Colon (tissue), 2 donors: ENCODE data around the gene CEBPA.
"Not testable (repeated sequence)": the region's sequence is repeated elsewhere in the genome, so short reads cannot be mapped to it uniquely, and the experiment has no call there.

Experiments
- FAIRE-seq: peaks from 2 replicates; lab custom pipeline; 2012; peaks lifted over from hg19 to GRCh38; lab: Jason Lieb, UNC
- donor health status: control.
- donor health status: control.

The CEBPA gene

DNA sequence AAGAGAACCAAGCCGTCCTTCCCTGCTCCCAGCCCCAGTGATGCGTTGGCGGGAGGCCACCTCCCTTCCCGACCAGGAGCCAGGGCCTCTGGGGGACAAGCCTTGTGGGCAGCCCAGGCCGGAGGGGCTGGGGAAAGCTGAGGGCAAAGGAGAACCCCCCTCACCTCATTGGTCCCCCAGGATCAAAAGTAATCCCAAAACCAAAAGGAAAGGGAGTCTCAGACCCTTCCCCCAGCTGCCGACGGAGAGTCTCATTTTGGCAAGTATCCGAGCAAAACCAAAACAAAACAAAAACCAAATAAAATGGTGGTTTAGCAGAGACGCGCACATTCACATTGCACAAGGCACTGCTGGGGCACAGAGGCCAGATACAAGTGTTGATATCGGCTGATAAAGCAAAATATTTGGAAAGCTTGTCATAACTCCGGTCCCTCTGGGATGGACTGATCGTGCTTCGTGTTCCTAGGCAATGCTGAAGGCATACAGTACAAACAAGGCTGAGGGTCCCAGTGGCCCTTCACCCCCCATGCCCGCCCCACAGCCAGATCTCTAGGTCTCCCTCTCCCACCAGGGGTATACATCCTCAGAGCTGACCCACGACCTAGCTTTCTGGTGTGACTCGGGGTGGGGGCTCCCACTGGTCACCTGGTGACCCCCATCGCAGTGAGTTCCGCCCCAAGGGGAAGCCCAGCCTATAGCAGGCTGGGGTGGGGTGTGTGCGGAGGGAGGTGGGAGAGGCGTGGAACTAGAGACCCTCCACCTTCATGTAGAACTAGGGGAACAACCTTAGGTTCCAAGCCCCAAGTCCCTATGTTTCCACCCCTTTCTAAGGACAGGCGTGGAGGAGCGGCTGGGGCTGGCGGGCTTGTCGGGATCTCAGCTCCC, 2.1 kb downstream of the CEBPA start:
- FAIRE-seq, result no peak

- no peak for FAIRE-seq
Observed at GRCh38 chr19:33299051-33299688, 3.2 kb downstream of the CEBPA start.

GRCh38 chr19:33298146-33298911, 4.0 kb downstream of the CEBPA start:
- FAIRE-seq, result no peak

DNA sequence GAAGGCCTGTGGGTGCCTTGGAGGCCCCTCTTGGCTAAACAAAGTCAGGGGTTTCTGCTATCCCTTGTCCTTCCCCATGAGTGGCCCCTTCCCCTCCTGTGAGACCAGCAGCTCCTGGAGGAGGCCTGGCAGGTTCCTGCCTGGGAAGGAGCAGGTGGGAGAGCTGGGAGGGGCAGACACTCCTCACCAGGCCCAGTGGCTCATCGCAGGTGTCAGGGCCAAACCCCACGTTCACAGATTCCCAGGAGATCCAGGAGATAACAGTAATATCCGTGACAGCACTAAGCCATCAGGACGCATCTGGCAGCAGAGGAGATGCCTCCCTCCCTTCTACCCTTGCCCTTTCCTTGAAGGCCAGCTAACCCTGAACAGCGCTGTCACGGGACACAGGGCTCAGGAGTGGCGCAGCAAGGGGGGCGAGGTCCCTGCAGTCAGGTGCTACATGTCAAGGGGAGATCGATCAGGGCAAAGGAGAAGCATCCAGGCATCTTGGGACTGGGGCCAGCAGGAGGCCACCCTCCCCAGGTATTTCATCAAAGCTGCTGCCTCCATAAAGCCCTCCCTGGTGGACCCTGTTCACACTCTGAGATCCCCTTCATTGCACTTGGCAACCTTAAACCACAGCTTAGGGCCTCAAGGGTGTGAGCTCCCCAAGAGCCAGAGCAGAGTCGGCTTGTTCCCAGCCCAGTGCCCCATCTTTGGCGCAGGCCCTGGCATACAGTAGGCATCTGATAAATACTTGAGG, 4.8 kb downstream of the CEBPA start:
- FAIRE-seq, result no peak

DNA sequence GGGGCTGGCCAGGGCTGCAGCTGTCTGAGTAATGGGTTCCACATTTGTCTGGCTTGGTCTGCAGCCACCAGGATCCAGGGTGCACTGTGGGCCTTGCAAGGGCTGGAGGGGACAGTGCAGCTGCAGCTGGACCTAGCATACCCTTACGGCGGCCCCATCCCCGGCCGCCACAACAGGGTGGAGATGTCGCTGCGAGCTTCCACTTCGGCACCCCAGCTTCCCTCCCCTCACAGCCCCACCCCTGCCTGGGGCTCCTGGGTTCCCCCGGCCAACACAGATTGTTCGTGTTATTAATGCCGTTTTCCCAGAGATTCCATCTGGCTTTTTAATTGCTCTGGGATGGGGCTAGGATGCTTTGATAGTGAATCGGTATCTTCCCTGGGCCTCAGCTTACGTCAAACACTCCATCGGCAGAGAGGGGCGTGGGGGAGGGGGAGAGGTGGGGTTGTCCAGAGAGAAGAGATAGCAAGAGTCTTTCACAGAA, 5.8 kb downstream of the CEBPA start:
- FAIRE-seq, result no peak

DNA sequence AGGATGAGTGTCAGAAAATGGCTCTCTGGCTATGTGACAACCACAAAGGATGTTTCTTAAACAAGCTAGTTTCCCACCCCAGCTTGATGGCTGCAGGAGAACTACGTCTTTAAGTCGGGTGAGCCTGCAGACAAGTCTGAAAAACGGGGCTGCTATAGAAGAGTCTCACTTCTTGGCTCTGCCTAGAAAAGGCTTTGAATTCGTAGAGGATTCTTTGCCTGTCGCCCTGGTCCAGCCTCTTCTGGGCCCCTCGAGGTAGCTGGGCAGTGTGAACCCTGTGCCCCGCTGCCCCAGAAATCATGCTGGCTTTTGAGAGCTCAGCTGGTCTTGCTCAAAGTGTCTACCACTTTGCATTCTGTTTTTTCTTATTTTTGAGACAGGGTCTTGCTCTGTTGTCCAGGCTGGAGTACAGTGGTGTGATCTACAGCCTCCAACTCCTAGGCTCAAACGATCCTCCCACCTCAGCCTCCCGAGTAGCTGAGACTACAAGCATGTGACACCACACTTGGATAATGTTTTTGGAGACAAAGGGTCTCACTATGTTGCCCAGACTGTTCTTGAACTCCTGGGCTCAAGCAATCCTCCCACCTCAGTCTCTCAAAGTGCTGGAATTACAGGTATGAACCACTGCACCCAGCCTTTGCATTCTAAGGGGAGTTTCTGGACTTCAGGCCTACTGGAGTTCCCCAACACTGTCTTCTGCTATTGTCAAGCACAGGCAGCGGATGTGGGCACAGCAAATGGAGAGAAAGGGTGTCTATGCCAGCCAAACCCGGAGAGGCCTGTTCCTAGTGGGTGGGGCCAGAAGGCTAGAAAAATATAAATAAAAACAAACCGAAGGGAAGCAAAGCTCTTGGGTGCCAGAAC, 6.5 kb downstream of the CEBPA start:
- no peak for FAIRE-seq

- not testable (repeated sequence) for FAIRE-seq
Observed at GRCh38 chr19:33295046-33295445, 7.3 kb downstream of the CEBPA start.

GRCh38 chr19:33294058-33294798, 8.1 kb downstream of the CEBPA start:
- FAIRE-seq, result no peak

GRCh38 chr19:33293255-33294057, 8.9 kb downstream of the CEBPA start:
- no peak for FAIRE-seq

DNA sequence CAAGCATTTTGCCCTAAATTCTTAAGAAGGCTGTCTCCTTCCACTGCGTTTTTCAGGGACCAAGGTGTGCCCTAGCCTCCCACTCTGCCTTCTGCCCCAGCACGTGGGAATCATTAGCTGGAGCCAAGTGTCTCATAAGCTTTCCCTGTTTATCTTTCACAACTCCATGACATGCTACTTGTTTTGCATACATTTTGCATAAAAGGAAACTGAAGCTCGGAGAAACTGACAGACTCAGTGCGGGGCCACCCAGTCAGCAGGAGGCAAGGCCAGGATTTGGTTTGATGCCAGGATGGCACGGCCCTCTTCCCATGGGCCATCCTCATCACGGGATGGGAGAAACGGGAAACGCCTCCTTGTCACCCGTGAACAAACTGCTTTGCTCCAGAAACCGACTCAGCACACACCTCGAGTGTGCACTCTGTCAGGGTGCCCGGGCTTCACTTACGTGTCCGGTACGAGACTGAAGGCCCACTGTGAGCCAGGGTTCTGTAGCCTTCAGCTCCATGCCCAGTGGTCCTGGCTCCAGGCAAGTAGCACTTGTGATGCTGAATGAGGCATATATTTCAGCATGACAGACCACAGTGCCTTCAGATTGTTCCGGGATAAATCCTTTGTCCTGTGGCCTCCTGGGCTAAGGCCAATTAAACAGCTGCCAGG, 9.6 kb downstream of the CEBPA start:
- no peak for FAIRE-seq

DNA sequence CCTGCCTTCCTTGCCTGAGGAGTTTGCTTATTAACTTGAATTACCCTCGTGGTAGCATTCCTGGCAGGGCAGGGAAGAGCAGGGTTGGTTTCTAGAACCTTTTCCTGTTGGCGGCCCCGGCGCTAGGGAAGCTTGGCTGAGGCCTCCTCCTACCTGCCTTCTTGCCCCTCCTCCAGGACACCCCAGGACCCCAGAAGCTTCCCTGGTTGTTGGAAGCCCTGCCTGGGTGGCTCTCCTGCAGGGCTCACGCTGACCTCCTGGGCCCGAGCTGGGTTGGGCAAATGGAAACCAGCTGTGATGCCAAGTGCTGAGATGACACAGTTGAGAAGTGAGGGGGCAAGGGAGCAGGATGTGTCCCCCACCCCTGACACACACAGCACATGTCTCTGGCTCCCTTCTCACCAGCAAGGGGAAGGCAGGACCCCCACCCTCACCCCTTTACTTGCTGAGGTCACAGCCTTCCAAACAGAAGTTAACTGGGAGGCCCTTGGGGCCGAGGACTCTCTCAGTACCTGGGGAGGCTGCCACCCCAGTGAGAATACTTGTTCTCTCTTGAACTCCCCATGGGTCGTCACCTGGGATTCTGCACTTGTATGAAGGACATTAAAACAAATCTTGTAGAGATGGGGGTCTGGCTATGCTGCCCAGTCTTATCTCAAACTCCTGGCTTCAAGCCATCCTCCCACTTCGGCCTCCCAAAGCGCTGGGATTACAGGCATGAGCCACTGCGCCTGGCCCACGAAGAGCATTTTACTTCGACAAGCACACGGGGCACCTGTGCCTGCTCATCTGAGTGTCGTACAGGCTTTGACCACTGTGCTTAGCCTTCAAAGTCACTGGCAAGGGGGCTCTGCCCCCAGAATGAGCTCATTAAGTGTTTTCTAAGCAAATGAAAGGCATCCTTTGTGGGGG, 10.5 kb downstream of the CEBPA start:
- FAIRE-seq, result no peak

- FAIRE-seq, result no peak
Observed at GRCh38 chr19:33290956-33291622, 11.2 kb downstream of the CEBPA start.

DNA sequence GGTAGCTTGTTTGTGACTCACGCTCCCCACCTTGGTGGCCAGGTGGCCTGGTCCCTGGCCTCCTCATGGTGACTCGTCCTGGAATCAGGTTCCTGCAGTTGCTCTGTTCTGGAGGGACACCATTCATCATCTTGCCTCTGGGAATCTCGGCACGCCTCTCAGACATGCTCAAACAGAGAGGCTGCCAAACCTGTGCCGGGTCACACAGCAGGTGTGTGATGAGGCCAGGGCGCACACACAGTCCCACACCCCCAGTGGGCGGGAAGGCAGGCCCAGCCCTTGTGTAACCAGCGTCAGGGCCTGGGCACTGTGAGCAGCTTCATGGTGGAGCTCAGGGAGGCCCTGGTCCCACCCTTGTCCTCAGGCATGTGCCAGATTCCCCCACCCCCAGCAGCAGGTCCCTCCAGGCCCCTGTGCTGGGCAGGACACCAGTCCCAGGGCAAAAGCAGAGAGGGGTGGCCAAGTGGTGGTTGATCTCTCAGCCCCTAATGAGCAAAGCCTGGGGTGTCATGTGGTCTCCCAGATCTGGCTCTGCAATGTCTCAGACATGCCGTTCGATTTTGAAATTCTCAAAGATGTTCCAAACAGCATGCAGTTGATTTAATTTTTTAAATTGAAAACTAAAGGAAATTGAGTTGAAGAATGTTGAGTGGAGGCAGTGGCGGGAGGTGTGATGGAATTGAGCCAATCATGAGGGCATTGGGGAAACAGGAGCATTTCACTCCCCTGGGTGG, 12.1 kb downstream of the CEBPA start:
- no peak for FAIRE-seq

DNA sequence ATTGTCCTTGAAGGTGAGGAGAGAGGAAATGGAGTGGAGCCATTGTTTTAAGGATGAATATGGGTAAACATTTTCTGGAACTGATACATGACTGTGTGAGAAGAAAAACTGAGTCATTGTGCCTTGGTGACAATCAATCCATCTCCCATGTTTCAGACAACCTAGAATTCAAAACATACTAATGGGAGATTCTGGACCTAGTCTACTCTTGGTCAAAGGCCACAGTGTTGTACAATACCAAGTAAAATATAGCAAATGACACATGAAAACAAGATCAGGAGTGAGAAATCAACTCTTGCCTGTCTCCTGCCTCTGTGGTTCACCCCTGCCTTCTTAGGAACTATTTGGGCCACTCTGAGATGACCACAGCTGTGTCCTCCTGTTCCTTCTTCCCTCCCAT, 13.1 kb downstream of the CEBPA start:
- FAIRE-seq, result no peak

GRCh38 chr19:33288666-33289065, 13.7 kb downstream of the CEBPA start:
- FAIRE-seq, result no peak

- no peak for FAIRE-seq
Observed at GRCh38 chr19:33287927-33288326, 14.4 kb downstream of the CEBPA start.

GRCh38 chr19:33287438-33287837, 14.9 kb downstream of the CEBPA start:
- no peak for FAIRE-seq
